GM18526 (cell line): ENCODE measurements around the gene ABCG8.

ENCODE experiments used
- POLR2A ChIP-seq: IDR thresholded peaks from 3 replicates; pipeline ENCODE4 v1.6.1; 2011; ENCODE audit not compliant: insufficient read length; ENCODE audit errors: extremely low read depth

The ABCG8 gene

DNA sequence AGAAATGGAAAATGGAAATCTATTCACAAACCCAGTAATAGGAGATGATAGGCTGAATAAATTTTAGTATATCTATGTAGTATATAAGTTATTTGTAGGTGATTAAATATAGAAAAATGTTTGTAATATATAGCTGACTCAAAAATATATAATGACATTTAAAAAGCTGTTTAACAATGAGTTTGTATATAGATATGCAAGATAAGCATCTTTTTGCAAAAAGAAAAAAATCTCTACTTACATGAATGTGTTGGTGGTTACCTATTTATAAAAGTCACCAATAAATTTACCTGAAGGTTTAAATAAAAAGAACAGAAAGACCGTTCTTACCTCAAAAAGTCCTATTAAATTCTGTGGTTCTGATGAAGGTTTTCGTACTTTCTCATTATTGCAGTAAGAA is 85.7 kb downstream of the ABCG8 start:
- TF ChIP-seq POLR2A = no peak

DNA sequence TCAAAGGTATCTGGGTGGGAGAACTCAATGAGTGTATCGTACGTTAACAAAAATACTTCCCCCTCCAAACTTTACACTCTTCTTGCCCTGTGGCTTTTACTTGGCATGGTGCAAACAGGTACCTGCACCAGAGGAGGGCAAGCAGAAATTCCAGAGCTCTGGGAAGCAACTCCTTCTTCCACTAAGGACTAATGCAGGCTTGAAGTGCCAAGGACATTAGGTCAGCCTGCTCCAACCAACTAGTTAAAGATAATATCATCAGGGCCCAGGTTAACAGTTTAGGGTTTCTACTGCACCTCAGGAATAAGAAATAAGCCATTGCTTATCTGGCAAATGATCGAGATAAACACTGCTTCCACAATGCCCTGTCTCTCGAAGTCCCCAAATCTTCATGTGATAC is 86.7 kb downstream of the ABCG8 start:
- TF ChIP-seq POLR2A = no peak

DNA sequence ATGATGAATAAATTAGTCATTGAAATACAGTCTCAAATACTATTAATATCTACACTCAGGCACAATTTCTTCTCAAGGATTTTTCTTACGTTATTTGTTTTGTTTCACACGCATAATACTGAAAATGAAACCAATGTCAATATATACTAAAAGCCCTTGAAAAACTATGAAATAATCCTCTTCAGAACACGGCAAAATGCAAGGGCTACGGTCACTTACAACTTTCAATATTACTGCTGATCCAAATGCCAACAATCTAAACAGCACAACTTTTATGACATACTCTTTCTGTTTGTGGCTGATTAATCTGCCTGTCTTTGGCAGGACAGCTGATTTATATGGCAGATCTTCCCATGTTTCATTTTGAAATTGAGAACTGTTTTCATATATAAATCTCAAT is 88.7 kb downstream of the ABCG8 start:
- TF ChIP-seq POLR2A = no peak

DNA sequence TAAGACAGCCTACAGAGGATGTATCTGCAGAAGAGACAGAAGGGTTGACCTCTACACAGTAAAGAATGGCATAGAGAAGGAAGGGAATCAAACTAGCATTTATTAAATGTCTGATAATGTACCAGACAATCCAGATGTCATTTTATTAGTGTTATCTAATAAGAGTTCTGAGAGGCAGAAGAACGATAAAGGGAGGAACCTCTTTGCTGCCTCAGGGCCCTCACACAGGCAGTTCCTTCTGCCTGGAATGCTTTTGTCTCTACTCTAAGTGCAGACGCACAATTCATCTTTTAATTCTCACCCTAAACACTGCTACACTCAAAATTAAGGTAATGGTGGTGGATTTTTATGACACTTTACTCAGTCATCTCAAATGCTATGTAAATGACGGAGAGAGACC is 92.5 kb downstream of the ABCG8 start:
- no peak for TF ChIP-seq POLR2A
